Stimulated activated CD4-positive, alpha-beta T cell treated with anti-CD3 and anti-CD28 coated beads, Interleukin-15, amount 100 ng/mL, for 1 hour (primary cell): ENCODE results near the gene NRF1.
"Not testable (repeated sequence)": the region's sequence is repeated elsewhere in the genome, so short reads cannot be mapped to it uniquely, and the experiment has no call there.

Source experiments
- DNase-seq, 2 donors: peaks; one replicate each; pipeline ENCODE4 v3.0.0-alpha.2; 2020; ENCODE audit warnings: low read depth in 1 of 2, low spot score in 1 of 2

Gene NRF1

DNA sequence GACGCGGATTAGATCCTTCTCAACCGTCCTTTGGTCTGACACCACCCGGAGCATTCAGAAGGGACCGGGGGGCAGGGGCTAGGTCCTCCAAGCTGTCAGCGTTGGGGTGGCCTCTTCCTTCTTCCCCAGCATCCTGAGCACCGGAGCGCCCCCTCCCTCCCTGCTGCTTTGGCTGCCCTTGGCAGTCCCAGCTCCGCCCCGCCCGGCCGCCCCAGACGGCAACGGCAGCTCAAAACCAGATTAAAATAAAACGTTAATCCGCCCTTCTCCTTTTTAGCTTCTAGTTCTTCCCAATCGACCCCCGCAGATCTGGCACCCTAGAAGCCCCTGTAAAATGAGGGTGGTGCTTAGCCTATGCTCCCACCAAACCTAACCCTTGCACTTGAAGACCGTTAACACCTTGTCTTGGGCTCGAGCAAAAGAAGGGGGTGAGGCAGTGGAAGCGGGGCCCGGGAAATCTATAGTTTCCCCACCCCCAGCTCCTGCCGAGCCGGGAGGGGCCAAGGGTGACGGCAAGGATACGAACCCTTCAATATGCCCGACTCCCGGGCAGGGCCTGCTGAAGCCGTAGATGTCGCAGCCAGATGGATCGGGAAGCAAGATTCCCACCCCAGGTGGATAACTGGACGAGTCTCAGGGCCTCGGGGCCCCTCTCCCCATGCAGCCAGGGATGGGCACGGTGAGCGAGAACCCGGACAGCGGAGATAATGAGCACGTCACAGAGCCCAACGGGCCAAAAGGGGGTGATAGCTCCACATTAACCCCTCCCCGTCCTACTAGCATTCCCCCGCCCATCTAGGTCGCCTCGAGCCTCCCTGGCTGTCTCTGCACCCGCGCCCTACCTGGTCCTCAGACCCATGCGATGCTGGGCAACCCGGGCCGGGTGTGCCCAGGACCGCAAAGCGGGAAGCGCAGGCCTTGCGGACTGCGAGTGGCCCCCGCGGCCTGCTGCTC, 169.7 kb downstream of the NRF1 start:
- no peak for DNase-seq

DNA sequence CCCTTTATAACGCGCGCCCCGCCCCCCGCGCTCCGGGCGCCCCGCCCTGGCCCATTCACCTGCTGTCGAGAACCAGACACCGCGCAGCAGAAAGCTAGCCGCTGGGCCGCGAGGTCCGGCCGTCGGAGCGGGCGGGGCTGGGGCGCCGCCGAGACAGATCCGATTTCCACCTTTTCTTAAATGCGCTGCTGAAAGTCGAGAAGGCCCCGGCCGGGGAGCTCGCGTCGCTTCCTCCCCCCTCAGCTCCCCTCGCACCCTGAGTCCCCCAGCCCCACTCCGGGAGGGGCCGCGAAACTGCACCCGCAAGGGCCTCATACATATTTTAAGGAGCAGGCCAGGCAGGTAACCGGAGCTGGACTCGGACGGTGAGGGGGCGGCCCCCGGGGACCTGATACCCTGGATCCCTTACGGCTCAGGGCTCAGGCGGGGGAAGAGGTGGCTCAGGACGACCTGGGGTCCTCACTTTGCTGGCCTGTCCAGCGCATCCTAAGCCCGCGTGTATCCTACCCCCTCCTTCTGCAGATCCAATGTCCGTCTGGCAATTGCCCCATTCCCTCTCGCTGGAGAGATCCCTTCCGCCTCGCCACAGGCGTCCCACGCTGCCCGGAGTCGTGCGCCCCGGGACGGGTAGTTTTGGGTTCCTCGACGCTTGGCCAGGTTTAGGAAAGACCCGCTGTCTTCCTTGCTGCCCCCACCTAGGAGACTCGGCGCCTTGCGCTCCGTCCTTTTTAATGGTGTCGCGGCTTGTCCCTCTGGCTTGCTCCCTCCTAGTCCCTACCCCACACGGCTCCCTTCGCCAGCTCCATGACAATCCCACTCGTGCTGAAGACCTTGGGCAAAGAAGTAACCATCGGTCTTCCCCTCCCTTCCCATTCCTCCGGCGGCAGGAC, 170.7 kb downstream of the NRF1 start:
- DNase-seq, result no peak

DNA sequence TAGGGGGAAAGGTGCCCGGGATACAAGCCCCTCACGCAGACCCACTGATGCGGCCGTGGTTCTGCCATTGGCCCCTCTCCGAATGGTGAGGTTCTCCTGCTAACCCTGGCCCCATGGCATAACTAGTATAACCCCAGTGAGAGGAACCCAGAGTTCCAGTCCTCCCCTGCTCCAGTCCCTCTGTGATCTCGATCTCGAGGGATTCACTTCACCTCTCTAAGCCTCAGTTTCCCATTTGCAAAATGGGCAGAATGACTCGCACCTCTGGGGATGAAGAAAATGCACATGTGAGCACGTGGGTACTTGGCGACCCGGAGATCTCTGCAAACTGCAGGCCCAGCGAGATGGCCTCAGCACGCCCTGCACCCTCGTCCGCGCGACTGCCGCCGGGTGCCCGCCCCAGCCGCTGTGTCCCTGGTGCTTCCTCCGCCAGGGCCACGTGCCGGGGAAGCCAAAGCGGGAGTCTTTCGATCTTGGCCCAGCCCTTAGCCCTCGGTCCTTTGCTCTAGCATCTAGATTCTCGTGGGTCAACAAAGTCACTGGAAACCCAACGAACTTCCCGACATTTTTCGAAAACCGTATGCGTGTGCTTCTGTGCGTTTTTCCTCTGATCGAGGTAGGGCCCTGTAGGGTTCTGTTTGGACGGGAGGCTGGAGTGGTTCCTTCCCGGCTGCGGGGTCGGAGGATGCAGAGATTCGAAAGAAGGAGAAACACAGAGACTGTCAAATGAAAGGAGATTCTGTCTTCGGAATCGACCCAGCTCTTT, 171.5 kb downstream of the NRF1 start:
- no peak for DNase-seq

DNA sequence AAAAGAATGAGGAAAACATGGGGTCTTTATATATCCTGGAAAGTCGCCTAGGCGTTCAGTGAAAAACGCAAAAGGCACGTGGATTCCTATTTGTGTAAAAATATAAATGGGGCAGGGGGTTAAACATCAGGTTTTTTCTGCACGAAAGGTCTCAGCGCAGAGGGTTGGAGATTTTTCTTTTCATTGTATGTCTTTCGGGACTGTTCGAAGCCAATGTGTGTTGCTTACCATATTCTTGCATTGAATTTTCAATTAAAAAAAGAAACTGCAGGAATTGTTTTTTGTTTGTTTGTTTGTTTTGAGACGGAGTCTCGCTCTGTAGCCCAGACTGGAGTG, 172.0 kb downstream of the NRF1 start:
- DNase-seq, result no peak

GRCh38 chr7:129784437-129784782, 172.9 kb downstream of the NRF1 start:
- no peak for DNase-seq

DNA sequence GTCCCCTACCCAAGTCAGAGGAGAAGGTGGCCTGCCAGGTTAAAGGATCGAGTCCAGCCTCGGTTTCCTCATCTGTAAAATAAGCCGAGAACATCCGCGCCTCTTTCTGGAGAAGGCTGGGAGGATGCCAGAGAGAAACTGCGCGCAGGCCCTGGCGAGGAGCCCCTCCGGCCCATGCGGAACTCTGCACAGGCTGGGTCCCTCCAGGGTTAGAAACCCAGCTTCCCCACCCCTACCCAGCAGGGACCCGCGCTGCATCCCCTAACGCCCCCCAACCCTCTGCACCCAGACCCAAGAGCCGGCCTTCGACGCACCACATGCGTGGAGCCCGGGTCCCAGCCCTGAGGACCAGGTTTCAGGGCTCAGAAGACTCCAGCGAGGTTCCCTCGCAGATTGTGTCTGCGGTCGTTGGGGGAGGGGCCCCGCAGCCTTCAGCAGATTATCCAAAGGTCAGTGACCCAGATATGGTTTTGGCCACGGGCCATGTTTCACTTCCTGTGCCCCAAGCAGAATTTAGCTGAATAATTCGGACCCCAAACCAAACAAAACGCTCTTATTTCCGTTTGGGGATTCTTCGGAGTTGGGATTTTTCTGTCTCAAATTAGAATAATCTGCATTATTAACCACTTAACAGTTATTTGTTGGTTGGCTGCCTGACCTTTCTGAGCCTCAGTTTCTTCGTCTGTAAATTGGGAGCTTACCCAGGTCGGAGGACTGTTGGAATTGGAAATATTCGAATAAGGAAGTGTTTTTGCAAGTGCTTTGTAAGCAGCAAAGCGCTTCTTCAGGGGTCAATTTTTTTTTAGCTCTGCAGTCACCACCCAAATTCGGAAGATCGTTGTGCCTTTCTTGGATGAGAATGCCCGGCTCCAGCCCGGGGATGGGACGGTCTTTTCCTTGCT, 173.5 kb downstream of the NRF1 start:
- no peak for DNase-seq

DNA sequence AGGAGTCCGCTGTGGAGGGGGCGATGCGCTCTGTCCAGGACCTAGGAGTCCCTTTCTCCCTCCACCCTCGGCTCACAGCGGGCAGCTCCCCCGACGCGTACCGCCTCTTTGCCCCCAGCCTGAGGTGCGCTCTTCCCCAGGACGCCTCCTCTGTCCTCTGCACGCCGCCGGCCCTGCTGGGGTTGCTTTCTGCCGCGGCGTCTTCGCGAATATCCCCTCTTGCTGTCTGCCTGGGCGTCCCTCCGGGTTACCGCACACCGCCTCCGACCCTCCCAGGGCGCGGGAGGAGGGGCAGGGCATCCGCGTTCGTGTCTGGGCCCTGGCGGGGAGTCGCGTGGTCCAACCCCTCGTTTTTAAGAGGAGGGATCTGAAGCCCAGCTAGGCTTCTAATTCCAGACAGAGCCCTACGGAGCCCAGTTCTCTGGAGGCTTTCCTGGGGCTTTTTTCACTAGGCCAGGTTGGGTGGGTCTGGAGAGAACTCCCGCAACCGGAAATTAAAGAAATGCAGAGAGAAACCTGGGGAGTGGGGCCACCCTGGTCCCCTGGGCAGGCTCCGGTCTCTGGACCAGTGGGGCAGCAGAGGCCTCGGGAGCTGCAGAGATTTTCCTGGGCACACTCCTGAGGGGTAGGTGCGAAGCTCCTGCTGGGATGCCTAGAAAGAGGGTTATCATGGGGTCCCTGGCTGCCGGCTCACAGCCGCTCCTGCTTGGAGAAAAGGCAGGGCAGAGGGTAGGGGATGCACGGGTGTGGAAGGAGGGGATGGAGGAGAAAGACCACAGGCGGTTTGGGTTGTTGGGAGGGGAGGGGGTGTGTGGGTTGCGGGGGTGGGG, 174.4 kb downstream of the NRF1 start:
- DNase-seq, result no peak

- DNase-seq, result no peak
Observed at GRCh38 chr7:129786825-129787563, 175.5 kb downstream of the NRF1 start.

- DNase-seq, result no peak
Observed at GRCh38 chr7:129789000-129789399, 177.5 kb downstream of the NRF1 start.

- DNase-seq, result no peak
Observed at GRCh38 chr7:129789652-129790051, 178.1 kb downstream of the NRF1 start.

DNA sequence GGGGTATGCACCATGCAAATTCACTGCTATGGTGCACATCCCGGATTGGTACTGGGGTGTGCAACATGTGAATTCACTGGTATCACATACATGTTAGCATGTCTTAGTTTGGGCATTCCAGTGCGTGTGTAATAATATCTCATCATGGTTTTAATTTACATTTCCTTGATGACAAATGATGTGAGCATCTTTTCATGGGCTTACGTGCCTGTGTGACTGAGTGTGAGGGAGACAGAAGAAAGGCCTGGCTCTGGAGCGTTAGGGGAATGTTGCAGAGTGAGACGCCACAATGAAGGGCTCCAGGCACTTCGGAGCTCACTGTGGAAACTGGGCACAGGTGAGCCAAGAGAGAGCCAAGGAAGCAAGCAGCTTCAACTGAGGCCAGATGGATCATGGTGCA, 178.6 kb downstream of the NRF1 start:
- DNase-seq, result no peak

DNA sequence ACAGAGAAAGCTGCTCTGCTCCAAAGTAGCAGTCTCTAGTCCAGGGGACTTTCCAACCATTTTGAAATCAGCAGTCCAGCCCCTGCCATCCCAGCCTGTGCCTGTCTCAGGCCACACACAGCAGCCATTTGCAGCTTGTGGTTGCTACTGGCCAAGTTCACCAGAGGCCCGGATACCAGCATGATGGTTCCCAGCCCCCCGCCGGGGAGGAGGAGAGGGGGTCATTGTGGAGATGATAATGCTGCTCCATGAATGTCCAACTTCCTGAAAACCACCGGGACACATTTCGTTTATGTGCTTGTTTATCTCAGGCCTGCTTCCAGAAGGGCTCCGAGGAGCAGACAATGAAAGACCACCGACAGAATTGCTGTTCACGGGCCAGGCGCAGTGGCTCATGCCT, 181.2 kb downstream of the NRF1 start:
- DNase-seq, result no peak

DNA sequence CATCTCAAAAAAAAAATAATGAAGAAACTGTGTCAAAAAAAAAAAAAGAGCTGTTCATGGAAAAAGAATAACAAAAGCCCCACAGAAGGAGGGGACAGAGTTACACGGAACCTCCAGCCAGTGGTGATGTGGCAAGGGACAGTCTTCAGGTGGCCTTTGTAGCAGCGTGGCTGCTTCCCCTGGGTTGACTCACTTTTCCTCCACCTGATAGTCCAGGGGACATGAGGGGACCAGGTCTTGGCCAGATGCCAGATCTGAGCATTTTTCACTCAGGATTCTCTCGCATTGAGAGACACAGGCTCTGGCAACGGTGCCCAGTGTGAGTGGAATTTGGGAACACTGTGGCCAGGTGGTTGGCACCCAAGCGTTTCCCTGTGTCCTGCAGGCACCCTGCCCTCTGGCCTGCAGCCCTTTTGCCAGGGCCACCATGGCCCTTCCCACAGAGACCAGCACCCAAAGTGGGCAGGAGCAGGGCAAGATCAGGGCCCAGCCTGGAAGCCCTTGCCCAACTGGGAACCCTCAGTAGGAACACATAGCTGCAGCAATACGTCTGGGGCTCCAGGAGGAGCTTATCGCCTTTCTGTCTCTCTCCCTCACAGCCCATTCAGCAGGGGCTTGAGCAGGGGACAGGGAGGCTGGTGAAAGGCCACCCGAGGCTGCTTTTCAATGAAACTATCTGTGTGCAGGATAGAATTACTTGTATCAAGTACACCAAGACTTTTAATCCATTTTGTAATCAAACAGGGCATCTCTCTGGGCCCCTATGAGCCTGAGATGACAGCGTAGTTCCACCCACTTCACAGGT, 182.2 kb downstream of the NRF1 start:
- no peak for DNase-seq

DNA sequence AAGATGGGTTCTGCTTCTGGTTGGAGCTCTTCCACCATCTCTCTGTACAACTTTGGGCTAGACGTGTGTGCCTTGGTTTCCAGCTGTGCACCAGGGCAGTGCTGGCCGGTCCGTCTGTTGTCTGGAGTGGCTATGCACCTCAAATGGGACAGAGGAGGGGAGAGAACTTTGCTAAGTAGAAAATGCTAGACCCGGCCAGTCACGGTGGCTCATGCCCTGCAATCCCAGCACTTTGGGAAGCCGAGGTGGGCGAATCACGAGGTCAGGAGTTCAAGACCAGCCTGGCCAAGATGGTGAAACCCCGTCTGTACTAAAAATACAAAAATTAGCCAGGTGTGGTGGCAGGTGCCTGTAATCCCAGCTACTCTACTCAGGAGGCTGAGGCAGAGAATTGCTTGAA, 182.9 kb downstream of the NRF1 start:
- not testable (repeated sequence) for DNase-seq

DNA sequence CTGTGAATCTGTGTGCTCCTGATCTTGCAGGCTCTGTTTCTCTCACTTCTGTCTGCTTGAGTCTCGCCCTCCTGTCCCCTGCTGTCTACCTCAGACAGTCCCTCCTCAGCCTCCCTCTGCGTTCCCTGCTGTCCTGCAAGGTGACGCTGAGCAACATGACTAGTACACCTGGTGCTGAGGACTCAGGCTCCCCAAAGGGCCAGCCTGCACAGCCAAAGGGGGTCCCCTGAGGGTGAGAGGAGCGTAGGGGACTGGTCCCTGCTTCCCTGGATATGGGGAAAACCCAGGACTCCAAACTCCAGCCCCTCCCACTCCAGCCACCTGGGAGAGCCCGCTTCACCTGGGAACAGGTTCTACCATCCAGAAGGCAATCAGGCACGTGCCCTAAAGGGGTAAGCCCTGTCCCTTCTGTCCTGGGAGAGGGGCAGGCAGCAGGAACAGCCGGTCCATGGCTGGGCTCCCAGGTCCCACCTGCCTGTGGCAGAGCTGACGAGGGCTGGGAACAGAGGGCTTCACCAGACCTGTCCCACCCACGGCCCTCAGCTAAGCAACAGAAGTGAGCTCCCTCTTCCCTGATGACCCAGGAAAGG, 184.8 kb downstream of the NRF1 start:
- no peak for DNase-seq

DNA sequence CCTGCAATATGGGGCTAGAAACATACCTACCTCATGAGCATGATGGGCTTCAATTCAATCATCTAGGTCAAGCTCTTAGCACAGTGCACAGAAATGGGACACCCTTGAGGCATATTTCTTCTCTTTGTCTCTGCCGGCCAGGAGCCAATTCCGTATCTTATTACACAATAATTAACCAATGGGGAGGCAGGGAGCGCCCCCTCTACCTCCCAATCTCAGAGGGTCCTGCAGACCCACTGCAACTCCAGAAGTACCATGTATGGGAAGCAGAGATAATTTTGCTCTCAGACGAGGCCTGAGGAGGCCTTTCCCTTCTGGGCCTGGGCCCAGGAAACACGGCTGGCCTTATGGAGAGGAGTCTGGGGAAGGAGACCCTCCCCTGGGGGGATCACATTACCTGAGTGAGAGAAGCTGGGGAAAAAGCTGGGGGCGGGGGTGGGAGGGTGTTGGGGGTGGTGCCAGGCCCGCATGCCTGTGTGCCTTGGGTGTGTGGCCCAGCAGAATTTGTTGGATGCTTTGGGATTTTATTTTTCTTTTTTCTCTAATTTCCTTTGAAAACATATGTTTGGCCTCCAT, 185.8 kb downstream of the NRF1 start:
- DNase-seq, result no peak

GRCh38 chr7:129798616-129799349, 187.3 kb downstream of the NRF1 start:
- no peak for DNase-seq
